Lower leg skin (tissue), 3 donors: ENCODE data around the gene SVBP.

ENCODE experiments used
- POLR2A ChIP-seq, 2 donors: fragments of 450-650 bp; IDR thresholded peaks; one replicate each; pipeline ENCODE4 v1.6.1; 2016 to 2017; ENCODE audit warnings: antibody characterized with exemption in 2 of 2, mild to moderate bottlenecking in 1 of 2, moderate library complexity in 1 of 2
- TF ChIP-seq, protein P1 (sequence below), 3 donors: fragments of 450-650 bp; IDR thresholded peaks; one replicate each; pipeline ENCODE4 v1.5.1; 2016; ENCODE audit warnings: antibody characterized with exemption in 3 of 3, mild to moderate bottlenecking in 3 of 3, moderate library complexity in 2 of 3

DNA sequence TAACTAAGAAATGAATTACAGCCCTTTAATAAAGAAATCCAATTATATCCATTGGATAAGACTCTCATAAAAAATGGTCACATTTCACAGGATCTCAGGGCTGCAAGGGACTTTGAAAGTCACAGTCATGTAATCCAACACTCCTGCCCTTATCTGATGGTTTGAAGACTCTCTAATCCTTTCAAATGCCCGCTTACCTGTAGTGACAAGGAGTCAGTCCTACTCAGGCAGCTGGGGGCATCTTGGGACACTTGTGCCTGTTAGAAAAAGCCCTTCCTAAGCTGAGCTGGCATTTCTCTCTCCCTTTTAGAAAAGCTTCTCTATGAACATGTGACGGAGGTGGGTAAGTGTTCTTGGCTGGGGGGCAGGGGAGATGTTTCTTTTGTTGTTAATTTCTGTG, 18.2 kb upstream of the SVBP start:
- TF ChIP-seq POLR2A (IDR thresholded peaks at IDR 0.05): no peak
- TF ChIP-seq, protein P1, sequence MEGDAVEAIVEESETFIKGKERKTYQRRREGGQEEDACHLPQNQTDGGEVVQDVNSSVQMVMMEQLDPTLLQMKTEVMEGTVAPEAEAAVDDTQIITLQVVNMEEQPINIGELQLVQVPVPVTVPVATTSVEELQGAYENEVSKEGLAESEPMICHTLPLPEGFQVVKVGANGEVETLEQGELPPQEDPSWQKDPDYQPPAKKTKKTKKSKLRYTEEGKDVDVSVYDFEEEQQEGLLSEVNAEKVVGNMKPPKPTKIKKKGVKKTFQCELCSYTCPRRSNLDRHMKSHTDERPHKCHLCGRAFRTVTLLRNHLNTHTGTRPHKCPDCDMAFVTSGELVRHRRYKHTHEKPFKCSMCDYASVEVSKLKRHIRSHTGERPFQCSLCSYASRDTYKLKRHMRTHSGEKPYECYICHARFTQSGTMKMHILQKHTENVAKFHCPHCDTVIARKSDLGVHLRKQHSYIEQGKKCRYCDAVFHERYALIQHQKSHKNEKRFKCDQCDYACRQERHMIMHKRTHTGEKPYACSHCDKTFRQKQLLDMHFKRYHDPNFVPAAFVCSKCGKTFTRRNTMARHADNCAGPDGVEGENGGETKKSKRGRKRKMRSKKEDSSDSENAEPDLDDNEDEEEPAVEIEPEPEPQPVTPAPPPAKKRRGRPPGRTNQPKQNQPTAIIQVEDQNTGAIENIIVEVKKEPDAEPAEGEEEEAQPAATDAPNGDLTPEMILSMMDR (IDR thresholded peaks at IDR 0.05): no peak
